Stimulated activated CD4-positive, alpha-beta T cell treated with anti-CD3 and anti-CD28 coated beads, Interleukin-2, amount 100 ng/mL, for 4 hours (primary cell): ENCODE data around the gene SYT5.
"Not testable (repeated sequence)": the region's sequence is repeated elsewhere in the genome, so short reads cannot be mapped to it uniquely, and the experiment has no call there.

Experiments used
- DNase-seq: peaks from one replicate; pipeline ENCODE4 v3.0.0-alpha.2; 2020; ENCODE audit warnings: low read depth

The SYT5 gene

DNA sequence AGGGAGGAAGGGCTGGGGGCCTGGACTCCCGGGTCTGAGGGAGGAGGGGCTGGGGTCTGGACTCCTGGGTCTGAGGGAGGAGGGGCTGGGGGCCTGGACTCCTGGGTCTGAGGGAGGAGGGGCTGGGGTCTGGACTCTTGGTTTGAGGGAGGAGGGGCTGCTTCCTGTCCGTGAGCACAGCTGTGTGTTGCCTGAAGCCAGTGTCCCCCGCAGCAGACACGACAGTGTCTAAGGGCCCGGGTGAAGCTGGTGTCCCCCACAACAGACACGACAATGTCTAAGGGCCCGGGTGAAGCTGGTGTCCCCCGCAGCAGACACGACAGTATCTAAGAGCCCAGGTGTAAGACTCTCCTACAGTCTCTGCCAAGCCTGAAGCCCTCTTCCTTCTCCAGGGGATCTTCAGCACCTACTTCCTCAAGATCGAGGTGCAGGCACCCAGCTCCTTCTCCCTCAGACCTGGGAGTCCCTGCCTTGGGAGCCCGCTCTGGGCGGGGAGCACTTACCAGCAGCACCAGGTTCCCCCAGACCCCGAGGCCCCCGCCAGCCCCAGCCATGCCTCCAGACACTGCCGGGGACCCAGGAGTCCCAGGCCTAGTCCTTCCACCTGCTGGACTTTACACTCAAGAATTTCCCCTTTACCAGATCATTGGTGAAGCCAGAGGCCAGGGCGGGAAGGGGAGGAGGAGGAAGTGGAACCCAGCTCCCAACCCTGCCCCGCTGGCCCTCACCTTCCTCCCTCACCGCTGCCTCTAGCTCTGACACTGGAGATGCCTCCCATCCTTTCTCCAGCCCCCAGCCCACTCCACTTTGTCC, 29.0 kb upstream of the SYT5 start, which contains the start of gene PTPRH:
PTPRH (minus strand) TSS at position 622 of the 813 bp plus-strand sequence; CDS start at position 554, 68 bp downstream.
- DNase-seq, result no peak

DNA sequence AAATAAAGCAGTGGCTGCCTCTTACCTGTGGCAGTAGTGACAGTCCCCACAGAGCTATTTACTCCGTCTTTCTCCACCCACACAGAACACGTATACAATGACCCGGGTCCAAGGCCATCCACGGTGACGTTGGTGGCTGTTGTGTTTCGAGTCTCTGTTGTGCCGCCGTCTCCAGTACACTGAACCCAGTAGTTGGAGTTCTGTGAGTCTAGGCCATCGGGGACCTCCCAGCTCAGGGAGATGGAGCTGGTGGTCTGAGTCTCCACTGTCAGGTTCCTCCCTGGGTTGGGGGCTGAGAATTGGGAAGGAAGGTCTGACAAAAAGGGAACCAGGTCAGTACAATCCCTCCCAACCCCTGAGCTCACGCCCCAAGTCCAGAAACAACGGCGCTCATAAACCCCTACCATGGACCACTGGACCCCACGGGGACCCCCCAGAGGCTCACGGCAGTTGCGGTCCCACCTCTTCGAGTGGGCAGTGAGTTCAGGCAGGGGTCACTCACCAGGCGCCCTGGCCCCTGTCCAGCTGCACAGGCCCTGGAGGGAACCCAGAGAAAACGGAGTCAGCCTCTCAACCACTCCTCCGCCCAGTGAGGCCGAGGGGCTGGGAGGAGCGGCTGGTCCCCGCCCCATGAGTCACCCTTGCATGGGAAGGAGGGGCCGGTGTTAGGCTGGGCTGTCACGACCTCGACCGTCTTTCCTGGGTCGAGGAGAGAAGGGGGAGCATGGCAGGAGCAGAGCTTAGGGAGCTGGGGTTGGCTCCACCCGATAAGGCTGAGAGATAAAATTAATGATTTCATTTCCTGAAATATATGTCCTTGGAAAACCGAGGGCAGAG, 26.8 kb upstream of the SYT5 start:
- peak; percentile 15 for DNase-seq

DNA sequence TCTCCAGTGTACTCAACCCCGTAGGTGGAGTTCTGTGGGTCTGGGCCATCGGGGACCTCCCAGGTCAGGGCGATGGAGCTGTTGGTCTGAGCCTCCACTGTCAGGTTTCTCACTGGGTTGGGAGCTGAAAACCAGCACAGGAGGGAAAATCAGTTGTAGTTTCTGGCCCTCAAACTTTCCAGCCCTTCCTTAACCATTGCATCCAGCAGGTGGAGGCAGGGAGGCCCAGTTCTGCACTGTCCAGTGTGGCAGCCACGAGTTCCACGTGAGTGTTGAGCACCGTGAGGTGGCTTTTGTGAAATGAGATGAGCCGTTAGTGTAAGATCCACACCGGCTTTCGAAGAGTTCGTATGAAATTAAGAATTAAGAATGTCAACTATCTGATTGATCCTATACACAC, 22.1 kb upstream of the SYT5 start:
- DNase-seq, result not testable (repeated sequence)

DNA sequence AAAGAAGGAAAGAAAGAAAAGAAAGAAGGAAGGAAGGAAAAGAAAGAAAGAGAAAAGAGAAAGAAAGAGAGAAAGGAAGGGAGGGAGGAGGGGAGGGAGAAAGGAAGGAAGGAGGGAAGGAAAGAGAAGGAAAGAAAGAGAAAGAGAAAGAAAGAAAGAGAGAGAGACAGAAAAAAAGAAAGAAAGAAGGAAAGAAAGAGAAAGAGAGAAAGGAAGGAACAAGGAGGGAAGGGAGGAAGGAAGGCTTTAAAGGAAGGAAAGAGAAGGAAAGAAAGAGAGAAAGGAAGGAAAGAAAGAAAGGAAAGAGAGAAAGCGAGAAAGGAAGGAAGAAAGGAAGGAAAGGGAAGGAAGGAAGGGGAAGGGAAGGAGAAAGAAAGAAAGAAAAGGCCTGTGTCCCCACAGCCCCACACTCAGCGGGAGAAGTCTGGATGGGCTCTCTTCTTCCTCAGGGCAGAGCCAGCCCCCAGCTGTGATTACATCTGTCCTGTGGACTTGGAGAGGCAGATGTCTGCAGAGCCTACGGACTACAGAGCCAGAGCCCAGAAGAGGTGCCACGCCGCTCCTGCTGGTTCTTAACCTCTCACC, 19.6 kb upstream of the SYT5 start:
- no peak for DNase-seq

DNA sequence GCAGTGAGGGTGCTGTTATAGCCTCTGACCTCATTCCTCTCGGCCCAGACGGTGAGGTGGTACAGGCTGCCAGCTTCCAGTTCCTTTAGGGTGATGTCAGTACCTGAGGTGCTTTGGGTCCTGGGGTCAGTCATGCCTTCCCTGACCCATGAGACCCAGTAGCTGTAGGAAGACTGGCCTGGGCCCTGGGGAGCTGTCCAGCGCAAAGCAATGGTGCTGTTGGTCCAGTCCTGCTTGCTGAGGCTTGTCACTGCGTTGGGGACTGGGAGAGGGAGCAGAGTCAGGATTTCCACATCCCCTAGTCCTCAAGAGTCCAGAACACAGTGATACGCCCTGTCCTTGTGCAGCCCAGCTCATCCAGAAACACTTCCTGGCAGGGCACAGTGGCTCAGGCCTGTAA, 18.6 kb upstream of the SYT5 start:
- no peak for DNase-seq

DNA sequence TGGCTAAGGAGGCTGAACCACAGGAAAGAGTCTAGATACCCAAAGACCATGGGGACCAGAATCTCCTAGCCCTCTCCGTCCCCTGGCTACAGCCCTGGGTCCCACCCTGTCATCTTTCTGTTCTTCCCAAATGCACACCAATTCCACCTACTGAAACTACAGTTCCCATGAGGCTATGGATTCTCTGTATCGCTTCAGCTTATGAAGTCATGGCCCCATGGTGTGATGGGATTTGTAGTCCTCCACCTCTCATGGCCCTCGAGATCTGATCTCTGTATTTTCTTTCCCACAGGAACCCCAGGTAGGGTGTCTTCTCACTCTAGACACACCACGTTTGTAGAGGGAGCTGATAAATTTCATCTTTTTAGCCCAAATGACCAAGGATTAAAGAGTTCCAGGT, 17.4 kb upstream of the SYT5 start:
- DNase-seq, result no peak

DNA sequence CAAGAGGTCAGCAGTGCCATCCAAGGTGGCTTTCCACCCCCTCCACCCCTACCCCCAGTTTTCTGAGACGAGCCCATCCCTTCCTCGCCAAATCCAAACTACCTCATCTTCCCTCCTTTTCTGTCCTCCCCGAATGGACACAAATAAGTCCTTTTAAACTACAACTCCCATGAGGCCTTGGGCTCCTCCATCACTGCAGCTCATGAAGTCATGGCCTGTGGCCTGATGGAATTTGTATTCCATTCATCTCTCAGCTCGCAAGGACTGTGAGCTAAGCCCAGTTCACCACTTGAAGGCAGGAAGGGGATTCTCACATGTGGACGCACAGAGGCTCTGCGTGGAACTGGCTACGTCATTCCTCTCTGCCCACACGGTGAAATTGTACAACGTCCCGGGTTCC, 16.7 kb upstream of the SYT5 start:
- no peak for DNase-seq

DNA sequence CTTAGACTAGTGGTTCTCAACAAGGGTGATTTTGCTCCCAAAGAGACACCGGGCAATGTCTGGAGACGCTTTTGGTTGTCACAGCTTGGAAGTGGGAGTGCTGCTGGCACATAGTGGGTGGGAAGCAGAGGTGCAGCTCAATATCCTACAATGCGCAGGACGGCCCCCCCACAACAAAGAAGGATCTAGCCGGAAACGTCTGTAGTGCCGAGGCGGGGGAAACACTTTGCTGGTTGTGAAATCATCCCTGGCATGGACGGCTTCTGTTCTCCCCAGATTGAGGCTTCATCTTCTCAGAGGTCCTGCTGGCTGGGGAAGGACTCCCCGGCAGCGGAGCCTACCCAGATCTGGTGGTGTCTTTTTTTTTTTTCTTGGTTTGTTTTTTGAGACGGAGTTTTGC, 13.4 kb upstream of the SYT5 start:
- no peak for DNase-seq

DNA sequence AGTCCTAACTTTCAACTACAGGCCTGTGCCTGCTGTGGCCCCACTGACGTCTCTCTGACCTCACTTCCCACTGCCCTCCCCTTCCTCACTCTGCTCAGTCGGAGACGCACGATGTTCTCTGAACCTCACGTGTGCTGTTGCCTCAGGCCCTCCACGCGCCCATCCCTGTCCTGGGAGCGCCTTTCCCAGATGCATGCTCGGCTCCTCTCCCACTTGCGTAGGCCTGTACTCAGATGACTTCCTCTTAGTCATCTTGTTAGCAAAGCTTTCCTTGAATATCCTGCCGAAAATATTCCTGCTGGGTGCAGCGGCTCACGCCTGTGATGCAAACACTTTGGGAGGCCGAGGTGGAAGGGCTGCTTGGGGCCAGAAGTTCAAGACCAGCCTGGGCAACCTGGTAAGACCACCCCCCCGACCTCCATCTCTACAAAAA, 9.3 kb upstream of the SYT5 start:
- DNase-seq, result no peak

DNA sequence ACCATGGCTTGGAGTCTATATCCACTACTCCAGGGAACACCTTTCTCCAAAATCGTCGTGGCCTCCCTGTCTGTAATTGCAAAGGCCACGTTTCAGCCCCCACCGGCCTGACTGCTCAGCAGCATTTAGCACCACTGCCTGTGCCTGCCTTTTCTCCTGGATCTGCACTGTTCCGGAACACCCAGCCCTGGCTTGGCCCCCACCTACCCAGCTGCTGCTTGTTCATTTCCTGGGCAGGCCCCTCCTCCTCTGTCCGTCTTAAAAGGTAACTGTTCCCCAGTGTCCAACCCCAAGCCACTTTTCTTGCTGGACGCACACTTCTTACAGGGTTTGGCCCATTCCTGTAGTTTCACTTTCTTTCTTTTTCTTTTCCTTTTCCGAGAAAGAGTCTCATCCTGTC, 8.5 kb upstream of the SYT5 start:
- no peak for DNase-seq

DNA sequence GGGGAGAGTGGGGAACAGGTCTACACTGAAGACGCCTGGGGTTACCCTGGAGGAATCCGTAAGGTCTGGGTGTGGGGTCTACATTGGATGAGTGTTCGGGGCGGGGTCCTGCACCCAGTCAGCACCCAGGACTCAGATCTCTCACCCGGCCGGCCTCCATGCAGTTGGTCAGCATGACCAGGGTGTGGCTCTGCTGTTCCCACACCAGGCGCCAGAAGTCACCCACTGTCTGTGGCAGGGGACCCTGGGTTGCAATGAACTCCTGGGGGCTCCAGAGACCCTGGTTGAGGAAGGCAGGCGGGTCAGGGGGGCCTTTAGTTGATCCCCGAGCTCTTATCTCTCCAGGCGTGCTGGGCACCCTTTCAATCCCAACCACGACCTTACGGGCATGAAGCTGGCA, 6.0 kb upstream of the SYT5 start:
- DNase-seq, result no peak

DNA sequence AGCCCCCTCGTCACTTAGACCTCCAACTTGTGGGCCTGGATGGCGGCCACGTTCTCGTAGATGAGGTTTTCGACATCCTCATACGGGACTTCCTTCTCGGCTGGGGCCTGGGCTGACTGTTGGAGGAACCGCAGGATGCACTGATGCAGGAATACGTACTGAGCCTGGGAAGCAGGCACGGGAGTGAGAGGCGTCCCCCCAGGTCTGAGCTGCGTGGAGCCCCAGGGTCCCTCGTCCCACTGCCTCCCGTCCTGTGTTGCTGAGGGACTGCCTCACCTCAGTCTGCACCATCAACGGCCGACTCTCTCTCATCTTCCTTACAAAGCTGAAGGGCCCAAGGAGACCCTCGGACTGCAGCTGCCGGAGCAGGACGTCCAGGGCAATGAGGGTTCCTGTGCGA, 1.7 kb upstream of the SYT5 start:
- DNase-seq, result no peak

DNA sequence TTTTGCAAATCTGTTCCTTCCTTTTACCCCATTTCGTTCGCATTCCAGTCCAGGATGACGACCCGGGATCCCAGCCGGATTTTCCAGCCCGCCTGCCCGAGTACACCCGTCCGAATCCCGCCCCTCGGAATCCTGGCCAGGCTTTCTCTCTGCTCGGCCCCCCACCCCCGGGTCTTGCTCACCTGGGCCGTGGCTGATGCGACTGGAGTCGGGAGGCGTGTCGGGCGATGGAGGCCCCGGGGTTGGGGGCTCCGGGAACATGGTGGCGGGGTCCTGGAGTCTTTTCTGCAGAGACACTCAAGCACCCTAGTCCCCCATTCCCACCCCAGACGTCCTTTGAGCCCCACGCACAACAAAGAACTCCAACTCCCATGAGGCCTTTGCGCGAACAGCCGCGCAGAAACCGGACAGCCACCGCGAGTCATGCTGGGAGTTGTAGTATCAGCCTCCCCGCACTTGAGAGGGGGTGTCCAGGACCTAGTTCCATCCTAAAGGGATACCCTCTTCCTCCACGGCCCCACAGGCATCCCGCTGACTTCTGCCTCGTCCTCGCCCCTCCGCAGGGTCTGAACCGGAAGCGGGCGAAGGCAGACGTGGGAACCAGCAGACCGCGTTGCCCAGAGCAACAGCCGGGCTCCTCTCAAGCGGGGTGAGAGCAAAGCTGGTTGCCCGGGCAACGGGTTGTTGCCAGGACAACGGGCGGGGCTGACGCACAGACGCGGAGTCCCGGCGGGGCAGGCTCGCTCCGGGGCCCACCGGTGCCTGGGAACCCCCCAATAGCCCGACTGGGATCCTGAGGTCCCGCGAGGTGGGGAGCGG, 1.1 kb downstream of the SYT5 start:
- peak; percentile 80 for DNase-seq

DNA sequence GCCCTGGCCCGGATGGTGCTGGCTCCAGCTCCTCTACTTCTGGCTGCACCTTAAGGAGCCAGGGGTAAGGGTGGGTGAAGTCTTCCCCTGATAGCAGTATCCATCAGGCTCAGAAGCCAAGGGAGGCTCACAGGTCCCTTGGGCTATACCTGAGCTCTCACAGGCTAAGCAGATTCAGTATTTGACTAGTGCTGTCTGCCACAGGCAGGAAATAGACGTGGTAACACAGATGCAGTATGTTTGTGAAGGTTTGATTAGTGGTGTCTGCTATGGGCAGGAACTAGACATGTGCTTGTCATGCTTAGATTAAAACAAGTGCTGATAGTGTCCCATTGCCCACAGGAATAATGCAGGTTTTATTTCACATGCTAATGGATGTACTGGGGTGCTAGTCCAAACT, 4.0 kb downstream of the SYT5 start:
- DNase-seq, result no peak

DNA sequence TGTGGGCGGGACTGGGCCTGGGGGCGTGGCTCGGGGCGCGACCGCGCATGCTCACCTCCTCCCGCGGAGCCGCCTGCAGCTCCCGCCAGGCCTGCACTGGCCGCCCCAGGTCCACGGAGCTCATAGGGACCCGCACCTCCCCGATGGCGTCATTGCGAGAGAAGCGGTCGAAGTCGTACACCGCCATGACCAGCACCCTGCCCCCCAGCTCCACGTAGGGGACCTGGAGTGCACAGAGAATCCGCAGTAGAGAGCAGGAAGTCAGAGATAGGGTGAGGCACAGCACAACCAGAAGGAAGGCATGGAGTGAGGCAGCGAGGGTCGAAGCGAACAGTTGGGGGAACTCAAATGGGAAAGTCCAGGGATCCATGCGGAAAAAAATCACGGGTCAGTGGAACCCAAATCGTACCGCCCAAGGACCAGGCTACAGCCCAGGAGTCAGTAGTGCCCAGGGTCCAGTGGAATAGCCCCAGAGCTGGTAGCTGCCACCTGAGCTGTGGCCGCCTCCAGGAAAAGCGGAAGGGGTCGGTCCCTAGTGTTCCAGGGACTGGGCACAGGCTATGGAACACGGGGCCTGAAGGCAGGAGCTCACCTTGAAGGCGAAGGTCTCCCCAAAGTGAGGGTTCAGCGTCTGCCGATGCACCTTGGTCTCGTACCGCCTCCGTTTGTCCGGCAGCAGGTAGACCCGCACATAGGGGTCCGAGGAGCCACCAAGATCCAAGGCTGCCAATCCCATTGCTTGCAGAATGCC, 4.8 kb downstream of the SYT5 start:
- DNase-seq, result no peak

DNA sequence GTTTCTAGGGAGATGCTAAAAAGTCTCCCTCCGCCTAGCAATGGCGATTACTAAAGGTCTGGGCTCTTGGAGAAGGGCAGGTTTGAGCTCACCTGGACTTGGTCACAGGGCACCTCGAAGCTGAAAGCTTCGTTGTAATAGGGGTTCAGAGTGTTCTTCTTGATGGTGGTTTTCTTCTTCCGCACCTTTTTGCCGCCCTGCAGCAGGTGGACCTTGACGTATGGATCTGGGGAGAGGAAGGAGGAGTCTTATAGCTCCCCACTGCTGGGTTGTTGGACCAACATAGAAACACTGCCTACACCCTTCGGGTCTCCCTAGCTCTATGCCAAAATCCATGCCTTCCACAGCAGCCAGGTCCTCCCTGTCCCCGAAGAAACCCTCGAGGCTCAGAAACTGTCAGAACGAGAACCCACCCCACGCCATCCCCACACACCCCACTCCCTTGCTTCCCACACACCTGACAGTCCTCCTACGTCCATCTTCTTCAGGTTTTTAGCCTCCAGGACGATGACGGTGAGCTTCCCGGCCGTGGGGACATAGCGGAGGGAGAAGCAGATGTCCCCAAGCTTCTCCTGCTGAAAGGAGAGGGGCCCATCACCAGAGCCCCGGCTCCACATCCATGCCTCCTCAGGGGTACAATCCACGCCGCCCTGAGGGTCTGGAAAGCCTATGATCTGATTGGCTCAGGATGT, 5.5 kb downstream of the SYT5 start:
- DNase-seq, result no peak

DNA sequence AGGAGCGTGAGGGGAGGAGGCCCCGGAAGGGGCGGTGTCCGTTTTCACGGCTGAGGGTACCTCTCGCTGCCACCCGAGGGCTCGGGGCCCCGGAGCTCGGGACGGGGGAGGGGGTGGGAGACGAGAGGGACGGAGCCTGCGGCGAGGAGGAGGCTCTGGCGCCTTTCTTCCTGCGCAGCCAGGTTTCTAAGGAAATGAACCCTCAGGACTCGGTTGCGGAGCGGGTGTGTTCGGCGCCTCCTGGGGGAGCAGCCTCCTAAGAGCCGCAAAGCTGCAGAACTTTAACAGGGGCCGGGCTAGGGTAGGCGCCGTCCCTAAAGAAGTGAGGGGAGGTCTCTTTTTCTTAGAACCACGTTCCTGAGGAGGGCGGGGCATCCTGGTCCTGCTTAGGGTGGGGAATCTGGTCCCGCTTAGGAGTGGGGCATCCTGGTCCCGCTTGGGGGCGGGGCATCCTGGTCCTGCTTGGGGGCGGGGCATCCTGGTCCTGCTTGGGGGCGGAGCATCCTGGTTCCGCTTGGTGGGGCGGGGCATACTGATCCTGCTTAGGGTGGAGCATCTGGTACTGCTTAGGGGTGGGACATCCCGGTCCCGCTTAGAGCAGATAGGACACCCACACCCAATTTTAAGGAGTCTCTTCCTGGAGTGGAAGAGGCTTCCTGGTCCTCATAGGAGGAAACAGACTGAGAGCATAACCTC, 6.2 kb downstream of the SYT5 start:
- no peak for DNase-seq

DNA sequence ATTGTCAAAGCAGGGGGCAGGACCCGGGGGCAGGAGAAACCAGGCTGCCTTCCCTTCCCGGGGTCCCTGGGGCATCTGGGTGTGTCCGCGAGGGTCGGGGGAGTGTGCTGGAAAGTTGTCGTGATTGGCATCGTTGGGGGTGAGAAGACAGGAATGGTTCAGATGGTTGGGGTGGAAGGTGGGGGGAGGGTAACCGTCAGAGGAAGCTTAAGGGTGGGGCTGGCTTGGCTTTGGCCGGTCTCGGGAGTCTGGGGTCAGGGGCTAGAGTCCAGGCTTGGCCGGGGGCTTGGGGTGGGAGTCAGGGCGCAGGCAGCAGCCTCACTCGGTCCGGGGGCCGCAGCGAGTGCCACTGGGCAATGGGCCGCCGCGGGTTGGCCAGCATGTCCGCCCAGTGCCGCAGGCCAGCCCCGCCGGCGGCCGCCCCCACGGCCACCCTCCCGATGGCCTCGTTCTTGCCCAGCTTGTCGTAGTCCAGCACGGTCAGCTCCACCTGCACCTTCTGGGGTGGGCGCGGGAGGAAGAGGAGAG, 6.8 kb downstream of the SYT5 start:
- DNase-seq, result no peak

DNA sequence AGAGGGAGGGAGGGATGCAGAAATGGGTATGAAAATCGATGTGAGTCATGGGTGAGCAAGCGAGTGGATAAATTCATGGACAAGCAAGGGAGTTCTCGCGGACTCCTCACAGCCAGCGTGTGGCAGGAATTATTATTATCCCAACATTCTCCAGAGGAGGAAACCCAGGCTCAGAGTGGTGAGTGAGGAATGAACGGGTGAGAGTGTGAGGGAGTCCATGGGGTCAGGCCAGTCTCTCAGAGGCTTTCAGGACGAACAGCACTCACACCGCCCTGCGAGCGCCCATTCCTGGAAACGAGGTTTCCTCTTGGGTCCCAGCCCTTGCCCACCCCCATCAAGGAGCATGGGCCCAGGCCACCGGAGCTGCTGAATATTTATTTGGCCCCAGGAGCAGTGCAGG, 7.3 kb downstream of the SYT5 start:
- DNase-seq, result no peak

DNA sequence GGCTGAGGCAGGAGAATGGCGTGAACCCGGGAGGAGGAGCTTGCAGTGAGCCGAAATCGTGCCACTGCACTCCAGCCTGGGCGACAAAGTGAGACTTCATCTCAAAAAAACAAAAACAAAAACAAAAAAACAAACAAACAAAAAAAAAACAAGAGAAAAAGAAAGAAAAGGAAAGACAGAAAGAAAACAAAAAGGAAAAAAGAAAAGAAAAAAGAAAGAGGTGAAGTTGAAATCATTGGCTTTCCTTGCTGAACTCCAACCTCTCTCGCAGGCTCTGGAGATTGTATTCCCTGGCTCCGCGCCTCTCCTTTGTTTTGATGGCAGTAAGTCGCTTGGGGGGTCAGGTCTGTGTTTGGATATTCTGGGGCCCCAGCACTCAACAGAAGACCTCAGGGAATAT, 7.8 kb downstream of the SYT5 start:
- not testable (repeated sequence) for DNase-seq
